IPS DF 4.7 (cell line): ENCODE data around the gene GRAMD1A.
"Not testable (repeated sequence)": the region's sequence is repeated elsewhere in the genome, so short reads cannot be mapped to it uniquely, and the experiment has no call there.

ENCODE experiments used
- DNase-seq: peaks from one replicate; pipeline ENCODE4 v3.0.0-alpha.2; 2013; ENCODE audit warnings: low spot score; ENCODE audit errors: extremely low read depth

The GRAMD1A gene

GRCh38 chr19:35002037-35002535, 2.0 kb downstream of the GRAMD1A start:
- no peak for DNase-seq

DNA sequence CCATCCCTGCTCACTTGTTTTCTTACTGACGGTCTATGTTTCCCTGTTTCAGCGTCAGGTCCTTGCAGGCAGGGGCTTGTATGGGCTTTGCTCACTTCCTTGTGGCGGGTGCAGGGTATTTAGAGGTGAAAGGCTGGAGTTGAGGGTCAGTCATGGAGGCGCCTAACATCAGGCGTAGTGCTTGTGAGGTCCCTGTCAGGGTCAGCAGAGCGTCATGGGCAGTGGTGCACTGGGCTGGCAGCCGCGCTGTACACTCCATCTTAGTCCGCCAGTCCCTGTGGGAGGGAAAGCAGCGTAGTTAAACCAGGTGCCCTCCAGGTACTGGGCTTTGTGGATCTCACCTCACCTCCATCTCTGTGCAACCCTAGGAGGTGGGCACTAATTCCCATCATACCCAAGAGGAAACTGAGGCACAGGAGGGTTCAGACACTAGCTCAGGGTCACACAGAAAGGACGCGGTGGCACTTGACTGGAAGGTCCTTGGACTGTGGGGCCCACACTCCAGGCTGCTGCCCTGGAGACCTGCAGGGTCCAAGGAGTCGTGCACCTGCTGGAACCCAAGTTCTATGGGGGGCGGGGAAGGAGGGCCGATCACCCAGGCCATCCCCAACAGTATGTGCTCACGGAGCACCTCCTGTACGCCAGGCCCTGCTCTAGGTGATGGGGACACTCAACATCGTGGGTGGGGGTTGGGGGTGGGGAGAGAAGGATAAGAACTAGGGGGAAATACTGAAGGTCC, 4.6 kb downstream of the GRAMD1A start:
- no peak for DNase-seq

DNA sequence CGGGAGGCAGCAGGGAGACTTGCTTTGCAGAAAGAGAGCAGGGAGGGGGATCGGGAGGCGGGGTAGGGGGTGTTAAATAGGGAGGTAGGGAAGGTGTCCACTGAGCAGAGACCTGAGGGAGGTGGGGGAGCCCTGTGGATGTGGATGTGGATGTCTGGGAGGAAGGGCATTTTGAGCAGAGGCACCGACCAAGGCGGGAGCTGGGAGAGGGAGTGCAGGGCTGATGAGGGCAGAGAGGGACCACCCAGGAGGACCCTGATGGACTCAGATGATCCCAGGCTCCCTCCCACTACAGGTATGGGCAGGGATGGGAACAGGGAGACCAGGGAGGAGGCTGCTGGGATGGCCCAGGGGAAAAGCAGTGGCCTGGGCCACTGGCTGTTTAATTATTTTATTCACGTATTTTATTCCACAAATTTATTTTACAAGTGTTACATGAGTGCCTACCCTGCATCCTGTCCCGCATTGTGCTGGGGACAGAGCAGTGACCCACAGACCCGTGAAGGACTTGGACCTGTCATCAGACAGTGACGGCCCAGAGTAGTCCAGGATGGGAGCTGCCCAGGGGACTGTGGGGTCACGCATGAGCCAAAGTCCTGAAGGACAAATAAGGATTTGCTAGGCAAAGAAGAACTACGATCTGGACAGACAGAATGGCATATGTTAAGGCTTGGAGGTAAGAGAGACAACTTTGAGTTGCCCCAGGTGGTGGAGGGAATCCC, 5.3 kb downstream of the GRAMD1A start:
- no peak for DNase-seq

- DNase-seq: not testable (repeated sequence)
These were observed 5.9 kb downstream of the GRAMD1A start for GRCh38 chr19:35006007-35006341.

- DNase-seq: no peak
These were observed 6.3 kb downstream of the GRAMD1A start for GRCh38 chr19:35006342-35006998.

- no peak for DNase-seq
These were observed 6.9 kb downstream of the GRAMD1A start for GRCh38 chr19:35006999-35007365.

- not testable (repeated sequence) for DNase-seq
These were observed 7.3 kb downstream of the GRAMD1A start for GRCh38 chr19:35007427-35007826.

DNA sequence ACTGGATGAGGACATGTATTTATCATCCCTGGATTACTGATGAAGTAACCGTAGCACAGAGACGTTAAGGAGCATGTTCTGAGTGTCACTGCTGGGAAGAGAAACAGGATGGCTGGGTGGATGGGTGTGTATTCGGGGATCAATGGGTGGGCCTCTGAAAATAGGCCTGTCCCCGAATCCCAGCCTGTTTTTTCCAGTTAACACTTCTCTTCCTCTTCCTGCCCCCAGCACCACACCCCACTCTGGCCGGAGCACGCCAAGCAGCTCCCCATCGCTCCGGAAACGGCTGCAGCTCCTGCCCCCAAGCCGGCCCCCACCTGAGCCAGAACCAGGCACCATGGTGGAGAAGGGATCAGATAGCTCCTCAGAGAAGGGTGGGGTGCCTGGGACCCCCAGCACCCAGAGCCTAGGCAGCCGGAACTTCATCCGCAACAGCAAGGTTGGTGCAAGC, 8.8 kb downstream of the GRAMD1A start:
- DNase-seq: no peak

DNA sequence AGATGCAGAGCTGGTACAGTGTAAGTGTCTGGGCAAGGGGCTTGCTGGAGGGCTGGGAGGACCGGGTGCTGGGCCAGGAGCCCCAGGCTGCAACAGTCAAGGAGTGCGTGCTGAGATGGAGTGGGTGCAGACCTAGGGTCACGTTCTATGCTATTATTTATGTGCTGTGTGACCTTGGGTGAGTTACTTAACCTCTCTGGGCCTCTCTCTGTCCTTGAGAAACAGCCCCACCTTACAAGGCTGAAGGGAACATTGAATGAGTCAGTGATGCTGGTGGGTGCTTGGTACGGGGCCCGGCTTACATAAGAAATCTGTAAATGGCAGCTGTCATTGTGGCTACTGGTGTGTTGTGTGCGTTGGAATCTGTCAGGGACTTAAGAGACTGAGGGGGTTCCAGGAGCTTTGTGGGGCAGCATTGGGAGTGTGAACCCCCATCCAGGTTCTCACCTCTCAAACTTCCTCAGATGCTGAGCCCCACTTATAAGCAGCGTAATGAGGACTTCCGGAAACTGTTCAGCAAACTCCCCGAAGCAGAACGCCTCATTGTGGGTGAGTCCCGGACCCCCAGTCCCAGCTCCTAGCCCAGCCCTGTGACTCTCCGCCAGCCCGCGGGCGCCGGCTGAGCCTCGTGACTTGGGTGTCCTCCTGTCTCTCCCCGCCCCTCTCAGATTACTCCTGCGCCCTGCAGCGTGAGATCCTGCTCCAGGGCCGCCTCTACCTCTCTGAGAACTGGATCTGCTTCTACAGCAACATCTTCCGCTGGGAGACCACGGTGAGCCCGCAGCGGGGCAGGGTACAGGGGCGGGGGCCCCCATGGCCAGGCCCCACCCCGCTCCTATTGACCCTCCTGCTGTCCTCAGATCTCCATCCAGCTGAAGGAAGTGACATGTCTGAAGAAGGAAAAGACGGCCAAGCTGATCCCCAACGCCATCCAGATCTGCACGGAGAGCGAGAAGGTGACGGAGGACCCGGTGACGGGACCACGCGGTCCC, 9.6 kb downstream of the GRAMD1A start:
- no peak for DNase-seq

DNA sequence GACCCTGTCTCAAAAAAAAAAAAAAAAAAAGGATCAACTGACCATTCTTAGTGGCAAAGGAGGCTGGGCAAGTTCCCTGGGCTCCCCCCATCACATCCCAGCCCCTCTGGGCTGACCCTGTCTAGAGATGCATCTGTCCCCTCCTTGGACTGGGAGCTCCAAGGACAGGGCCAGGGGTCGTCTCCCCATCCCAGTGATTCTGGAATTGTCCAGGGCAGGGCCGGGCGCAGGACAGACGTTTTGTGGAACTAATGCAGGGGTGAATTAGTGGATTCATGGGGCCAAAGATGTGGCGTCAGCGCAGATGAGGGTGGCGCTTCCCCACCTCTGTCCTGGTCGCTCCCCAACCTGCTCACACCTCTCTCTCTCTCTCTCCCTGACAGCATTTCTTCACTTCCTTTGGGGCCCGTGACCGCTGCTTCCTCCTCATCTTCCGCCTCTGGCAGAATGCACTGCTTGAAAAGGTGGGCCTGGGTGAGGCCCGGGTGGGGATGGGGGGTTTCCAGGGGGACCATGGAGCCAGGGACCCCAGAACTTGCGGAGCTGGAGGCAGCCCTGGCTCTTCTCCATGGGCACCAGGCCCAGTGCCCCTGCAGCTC, 11.1 kb downstream of the GRAMD1A start:
- DNase-seq: no peak

DNA sequence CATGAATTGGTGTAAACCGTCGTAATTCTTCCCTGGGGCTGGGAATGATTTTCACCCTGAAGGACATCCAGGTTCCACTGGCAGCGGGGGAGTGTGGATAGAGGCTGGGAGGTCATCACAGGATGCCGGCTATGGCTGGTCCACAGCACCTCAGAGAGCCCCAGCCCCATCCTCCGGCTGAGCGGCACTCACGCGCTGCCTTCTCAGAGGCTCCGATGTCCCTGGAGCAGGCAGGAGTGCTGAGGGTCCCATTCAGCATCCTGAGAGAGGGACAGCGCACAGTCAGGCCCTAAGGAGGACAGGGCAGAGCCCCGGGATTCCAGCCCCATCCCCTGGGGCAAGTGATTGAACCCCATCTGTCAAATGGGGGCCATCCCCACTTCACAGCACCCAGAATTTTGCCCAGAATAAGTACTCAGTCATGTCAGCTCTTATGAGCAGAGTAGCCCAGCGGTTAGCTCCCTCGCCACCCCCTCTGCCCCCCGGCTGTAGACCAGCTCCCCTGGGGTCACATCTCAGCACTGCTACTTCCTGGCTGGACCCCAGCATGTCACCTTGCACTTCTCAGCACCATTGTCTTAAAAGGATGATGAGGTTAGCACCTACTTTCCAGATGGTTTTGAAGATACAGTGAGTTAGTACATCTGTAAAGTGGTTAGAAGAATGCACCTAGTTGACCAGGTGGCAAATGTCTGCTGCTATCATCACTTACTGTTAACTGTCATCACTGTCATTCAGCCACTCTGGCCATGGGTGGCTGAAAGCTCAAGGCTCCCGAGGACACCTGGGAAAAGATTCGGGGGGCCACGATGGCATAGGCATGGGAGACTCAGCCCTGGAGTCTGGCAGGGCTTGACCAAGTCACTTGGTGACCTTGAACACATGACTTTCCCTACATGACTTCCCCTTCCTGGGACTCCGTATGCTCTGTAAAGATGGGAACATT, 11.9 kb downstream of the GRAMD1A start:
- DNase-seq: no peak

GRCh38 chr19:35013041-35013819, 13.1 kb downstream of the GRAMD1A start:
- DNase-seq: no peak

- no peak for DNase-seq
These were observed 14.0 kb downstream of the GRAMD1A start for GRCh38 chr19:35013820-35014754.

DNA sequence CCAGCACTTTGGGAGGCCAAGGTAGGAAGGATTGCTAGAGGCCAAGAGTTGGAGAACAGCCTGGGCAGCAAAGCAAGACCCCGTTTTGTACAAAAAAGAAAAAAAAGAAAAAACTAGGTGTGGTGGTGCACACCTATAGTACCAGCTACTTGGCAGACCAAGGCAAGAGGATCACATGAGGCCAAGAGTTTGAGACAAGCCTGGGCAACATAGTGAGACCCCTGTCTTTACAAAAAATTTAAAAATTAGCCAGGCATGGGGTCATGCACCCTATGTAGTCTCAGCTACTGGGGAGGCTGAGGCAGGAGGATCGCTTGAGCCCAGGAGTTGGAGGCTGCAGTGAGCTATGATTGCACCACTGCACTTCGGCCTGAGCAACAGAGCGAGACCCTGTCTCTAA, 14.7 kb downstream of the GRAMD1A start:
- not testable (repeated sequence) for DNase-seq

DNA sequence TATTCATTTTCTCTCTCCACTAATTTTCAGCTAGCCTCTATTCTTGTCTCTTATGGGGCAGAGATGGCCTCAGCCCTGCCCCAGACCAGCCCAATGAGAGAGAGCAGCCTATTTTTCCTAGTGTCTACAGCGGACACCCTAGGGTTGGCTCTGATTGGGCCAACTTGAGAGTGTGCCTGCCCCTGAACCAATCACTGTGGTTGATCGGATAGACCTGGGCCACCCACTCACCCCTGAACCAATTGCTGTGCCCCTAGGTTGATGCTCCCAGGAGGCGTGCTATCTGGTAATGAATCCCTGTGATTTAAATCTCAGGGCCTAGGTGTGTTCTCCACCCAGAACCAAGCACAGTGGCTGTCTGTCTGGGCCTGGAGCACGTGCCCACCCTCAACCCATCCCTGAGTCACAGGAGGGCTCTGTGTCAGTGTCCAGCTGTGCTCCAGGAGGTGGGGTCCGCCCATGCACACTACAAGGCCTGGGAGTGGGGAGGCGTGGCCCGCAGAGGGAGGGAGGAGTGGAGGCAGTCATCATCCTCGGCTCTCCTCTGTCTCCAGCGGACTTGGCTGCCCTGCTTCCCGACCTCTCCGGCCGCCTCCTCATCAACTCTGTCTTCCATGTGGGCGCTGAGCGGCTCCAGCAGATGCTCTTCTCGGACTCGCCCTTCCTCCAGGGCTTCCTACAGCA, 15.3 kb downstream of the GRAMD1A start:
- no peak for DNase-seq

- no peak for DNase-seq
These were observed 15.8 kb downstream of the GRAMD1A start for GRCh38 chr19:35015954-35016351.

DNA sequence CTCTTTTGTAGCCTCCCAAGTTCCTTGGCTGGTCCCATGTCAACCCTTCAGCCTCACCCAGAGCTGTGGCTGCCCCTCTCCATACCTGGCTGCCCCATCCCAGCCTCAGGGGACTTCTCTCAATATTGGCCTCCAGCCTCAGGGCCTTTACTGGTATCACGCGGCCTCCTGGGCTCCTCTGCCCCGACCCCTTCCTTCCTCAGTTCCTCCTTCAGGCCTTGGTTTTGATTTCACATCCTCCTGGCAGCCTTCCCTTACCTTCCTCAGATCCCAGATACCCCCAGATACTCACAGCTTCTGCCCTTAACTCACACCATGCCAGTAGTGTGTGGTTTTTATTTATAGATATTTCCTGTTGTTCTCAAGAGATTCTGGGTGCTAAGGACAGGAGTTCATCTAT, 17.4 kb downstream of the GRAMD1A start:
- no peak for DNase-seq
